HepG2 (cell line): Measurements from ENCODE around the gene MED19. TPM values are rescaled to one million over a fixed set of nuclear protein-coding genes. Genes with fewer than 3 reads are reported as not detected.
A peak's percentile ranks its signal among the peaks of the same experiment; 100 is the strongest.

Source experiments
- ATAC-seq: fragments of 200-7000 bp; cut with Tn5 transposase; 3 replicates; pipeline ENCODE4 v1.9.1; 2020; ENCODE audit warnings: mild to moderate bottlenecking, moderate library complexity
- BruUV-seq: library from RNA; stranded (reverse); fragments of 400-500 nt; replicated peaks from 2 replicates; lab custom pipeline; 2021; lab: Mats Ljungman, UMichigan
- CTCF ChIA-PET: fragments of 300-600 bp; formaldehyde crosslinking; extraction: SDS; loops from one replicate; lab custom pipeline; 2021; ENCODE audit warnings: low total read pairs, inconsistent platforms, low intra/inter-chr PET ratio; lab: Yijun Ruan, JAX
- POLR2A ChIA-PET: fragments of 350-600 bp; sonication (Branson Sonifier 250); formaldehyde crosslinking; loops from one replicate; lab custom pipeline; 2020; ENCODE audit warnings: antibody characterized with exemption, inconsistent platforms; lab: Yijun Ruan, JAX
- DNase-seq: peaks from one replicate; pipeline ENCODE4 v3.0.0-alpha.2; 2015; ENCODE audit warnings: low spot score
- FAIRE-seq: peaks from 3 replicates; lab custom pipeline; 2011; peaks lifted over from hg19 to GRCh38; lab: Jason Lieb, UNC
- H2AFZ ChIP-seq: one replicate; pipeline ENCODE4 v1.6.1; 2011; ENCODE audit warnings: low read length, inconsistent platforms
- H3K27ac ChIP-seq: fragments of 300-600 bp; 3 replicates; pipeline ENCODE4 v1.8.0; 2011; ENCODE audit warnings: mixed run types, mild to moderate bottlenecking, mixed read lengths, low read length, inconsistent platforms; ENCODE audit not compliant: insufficient read depth; ENCODE audit errors: extremely low read length
- H3K27me3 ChIP-seq, 2 experiments: fragments of 200-600 bp in 1 of 2; 2 replicates in 1 of 2; 3 replicates in 1 of 2; pipeline versions ENCODE4 v1.6.0 to v1.8.0; 2011; ENCODE audit warnings: low read length in 2 of 2, mild to moderate bottlenecking in 2 of 2, moderate library complexity in 2 of 2, inconsistent platforms in 1 of 2; ENCODE audit not compliant: insufficient read depth in 2 of 2, control insufficient read depth in 1 of 2
- H3K36me3 ChIP-seq, 2 experiments: fragments of 200-600 bp in 1 of 2; replicated peaks in 1 of 2; 2 replicates in 1 of 2; 3 replicates in 1 of 2; pipeline versions ENCODE4 v1.5.1 to v1.8.0; 2011; ENCODE audit warnings: low read length in 2 of 2, inconsistent platforms in 1 of 2; ENCODE audit not compliant: insufficient read depth in 2 of 2, control insufficient read depth in 1 of 2
- H3K4me1 ChIP-seq: 2 replicates; pipeline ENCODE4 v1.5.1; 2012; ENCODE audit warnings: low read length, inconsistent platforms; ENCODE audit not compliant: insufficient read depth
- H3K4me2 ChIP-seq: 2 replicates; pipeline ENCODE4 v1.6.0; 2011; ENCODE audit warnings: low read depth, low read length, inconsistent platforms
- H3K4me3 ChIP-seq, 3 experiments: fragments of 200-600 bp in 1 of 3; sonication (generic), shearing (Covaris generic) in 1 of 3; replicated peaks in 1 of 3; 2 replicates each; pipeline ENCODE4 v1.5.1; 2011 to 2016; ENCODE audit warnings: low read length in 3 of 3, inconsistent platforms in 2 of 3, low read depth in 2 of 3, mild to moderate bottlenecking in 2 of 3, control low read depth in 1 of 3, mixed read lengths in 1 of 3; ENCODE audit not compliant: insufficient read depth in 1 of 3
- H3K79me2 ChIP-seq: one replicate; pipeline ENCODE4 v1.6.1; 2011; ENCODE audit warnings: low read length, inconsistent platforms; ENCODE audit not compliant: insufficient read depth
- H3K9ac ChIP-seq: 2 replicates; pipeline ENCODE4 v1.6.0; 2011; ENCODE audit warnings: mild to moderate bottlenecking, low read depth, low read length, inconsistent platforms; ENCODE audit not compliant: insufficient read depth
- H3K9me3 ChIP-seq: 2 replicates; pipeline ENCODE4 v1.5.1; 2012; ENCODE audit warnings: mild to moderate bottlenecking, low read length
- H4K20me1 ChIP-seq: 2 replicates; pipeline ENCODE4 v1.6.0; 2011; ENCODE audit warnings: inconsistent platforms, mild to moderate bottlenecking, low read length, moderate library complexity; ENCODE audit not compliant: insufficient read depth
- ETV5 ChIP-seq: IDR thresholded peaks from 2 replicates; pipeline ENCODE4 v1.6.1; 2018; ENCODE audit warnings: missing biosample characterization, missing genetic modification reagents, inconsistent platforms, borderline replicate concordance
- HNRNPK ChIP-seq: fragments of 200-400 bp; formaldehyde crosslinking; IDR thresholded peaks from 2 replicates; pipeline ENCODE4 v1.6.1; 2018; ENCODE audit warnings: low read length, low read depth, moderate library complexity, mild to moderate bottlenecking; ENCODE audit not compliant: poor library complexity, severe bottlenecking
- JDP2 ChIP-seq: sonication (generic); formaldehyde crosslinking; IDR thresholded peaks from 2 replicates; pipeline ENCODE4 v1.8.1; 2022; ENCODE audit warnings: missing genetic modification reagents, borderline replicate concordance
- KDM1A ChIP-seq: IDR thresholded peaks from 2 replicates; pipeline ENCODE4 v1.6.1; 2016; ENCODE audit warnings: missing compliant biosample characterization
- KDM4B ChIP-seq: sonication (generic); formaldehyde crosslinking; IDR thresholded peaks from 2 replicates; pipeline ENCODE4 v1.4.0; 2020; ENCODE audit warnings: missing genetic modification reagents
- NFIC ChIP-seq: IDR thresholded peaks from 2 replicates; pipeline ENCODE4 v1.6.1; 2012; ENCODE audit warnings: mild to moderate bottlenecking, low read length, inconsistent platforms
- PITX1 ChIP-seq: sonication (generic); formaldehyde crosslinking; IDR thresholded peaks from 2 replicates; pipeline ENCODE4 v1.5.1; 2020; ENCODE audit warnings: mild to moderate bottlenecking, missing genetic modification reagents
- ZNF616 ChIP-seq: sonication (generic); formaldehyde crosslinking; IDR thresholded peaks from 2 replicates; pipeline ENCODE4 v1.5.0; 2020; ENCODE audit warnings: low read depth, mild to moderate bottlenecking, missing genetic modification reagents
- ZZZ3 ChIP-seq: sonication (generic); formaldehyde crosslinking; IDR thresholded peaks from 2 replicates; pipeline ENCODE4 v1.4.0; 2020; ENCODE audit warnings: missing genetic modification reagents, mild to moderate bottlenecking, borderline replicate concordance
- WGBS: methylation state at CpG from one replicate; pipeline ENCODE4 v1.1.6; 2017; ENCODE audit warnings: low lambda C conversion rate; 5-methylcytosine and 5-hydroxymethylcytosine counted together
- in situ Hi-C: cut with HindIII; loops from 2 replicates; pipeline ENCODE4 v1.10.0; 2017; ENCODE audit warnings: low pct_unique_long_range_greater_than_20kb; ENCODE audit not compliant: extremely low pct_ligation_motif_present
- intact Hi-C: fragments of 100-400 bp; cut with micrococcal nuclease; formaldehyde crosslinking; loops from one replicate; pipeline ENCODE4 v1.10.0; 2022; ENCODE audit not compliant: unreplicated experiment
- polyA plus RNA-seq, 8 experiments: library from polyadenylated mRNA; depleted of rRNA in 3 of 8; stranded (reverse) in 7 of 8; unstranded in 1 of 8; fragments of >200 nt; fragmentation: Illumina TruSeq in 4 of 8; extraction: Trizol in 4 of 8; gene quantifications; 2 replicates each; pipeline versions ENCODE4 v1.2.1 to v1.2.3, GENCODE V29; 2011 to 2016; ENCODE audit warnings: low read depth in 4 of 8, missing spikeins in 1 of 8, mixed read lengths in 1 of 8; ENCODE audit not compliant: insufficient read depth in 1 of 8
- total RNA-seq, 5 experiments: library from RNA; depleted of rRNA; stranded (reverse); fragments of >200 nt; fragmentation: Illumina TruSeq; extraction: Trizol; gene quantifications; 2 replicates each; pipeline ENCODE4 v1.2.3, GENCODE V29; 2016; ENCODE audit warnings: low read depth in 1 of 5
- TF ChIP-seq, protein P1 (sequence below): sonication (generic); formaldehyde crosslinking; IDR thresholded peaks from 2 replicates; pipeline ENCODE4 v1.4.0; 2020; ENCODE audit warnings: missing genetic modification reagents, borderline replicate concordance
- TF ChIP-seq, protein P2 (sequence below): sonication (generic); formaldehyde crosslinking; IDR thresholded peaks from 2 replicates; pipeline ENCODE4 v1.5.0; 2020; ENCODE audit warnings: missing genetic modification reagents
- TF ChIP-seq, protein P3 (sequence below): fragments of 450-650 bp; IDR thresholded peaks from 2 replicates; pipeline ENCODE4 v1.6.1; 2017; ENCODE audit warnings: mild to moderate bottlenecking
- TF ChIP-seq, protein P4 (sequence below): sonication (generic); formaldehyde crosslinking; IDR thresholded peaks from 2 replicates; pipeline ENCODE4 v1.9.0; 2022; ENCODE audit warnings: low read depth, missing genetic modification reagents

MED19 gene
- total and polyA plus RNA-seq, 2 of the 13 experiments (the other 11 are each of a cell fraction or from before 2014, with no cell fraction given): 12.9 to 13.8 TPM

DNA sequence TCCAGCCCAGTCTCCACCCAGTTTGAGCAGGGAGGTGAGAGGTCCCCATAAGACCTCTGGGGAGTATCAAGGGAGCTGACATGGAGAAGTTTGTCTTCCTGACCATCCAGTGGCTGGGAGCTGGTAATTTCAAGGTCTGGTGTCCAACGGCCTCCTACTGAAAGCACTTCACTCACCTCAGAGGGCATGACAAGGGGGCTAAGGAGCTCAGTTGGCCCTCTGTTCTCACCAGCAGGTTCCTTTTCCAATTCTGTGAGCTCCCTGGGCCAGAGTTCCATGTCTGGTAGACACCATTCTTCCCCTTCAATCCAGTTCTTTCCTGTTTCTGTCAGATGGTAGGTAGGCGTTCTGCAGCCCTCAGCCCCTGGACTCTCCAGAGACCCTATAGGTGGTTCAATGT is 32.3 kb upstream of the MED19 start (continued):
- TF ChIP-seq, protein P1, sequence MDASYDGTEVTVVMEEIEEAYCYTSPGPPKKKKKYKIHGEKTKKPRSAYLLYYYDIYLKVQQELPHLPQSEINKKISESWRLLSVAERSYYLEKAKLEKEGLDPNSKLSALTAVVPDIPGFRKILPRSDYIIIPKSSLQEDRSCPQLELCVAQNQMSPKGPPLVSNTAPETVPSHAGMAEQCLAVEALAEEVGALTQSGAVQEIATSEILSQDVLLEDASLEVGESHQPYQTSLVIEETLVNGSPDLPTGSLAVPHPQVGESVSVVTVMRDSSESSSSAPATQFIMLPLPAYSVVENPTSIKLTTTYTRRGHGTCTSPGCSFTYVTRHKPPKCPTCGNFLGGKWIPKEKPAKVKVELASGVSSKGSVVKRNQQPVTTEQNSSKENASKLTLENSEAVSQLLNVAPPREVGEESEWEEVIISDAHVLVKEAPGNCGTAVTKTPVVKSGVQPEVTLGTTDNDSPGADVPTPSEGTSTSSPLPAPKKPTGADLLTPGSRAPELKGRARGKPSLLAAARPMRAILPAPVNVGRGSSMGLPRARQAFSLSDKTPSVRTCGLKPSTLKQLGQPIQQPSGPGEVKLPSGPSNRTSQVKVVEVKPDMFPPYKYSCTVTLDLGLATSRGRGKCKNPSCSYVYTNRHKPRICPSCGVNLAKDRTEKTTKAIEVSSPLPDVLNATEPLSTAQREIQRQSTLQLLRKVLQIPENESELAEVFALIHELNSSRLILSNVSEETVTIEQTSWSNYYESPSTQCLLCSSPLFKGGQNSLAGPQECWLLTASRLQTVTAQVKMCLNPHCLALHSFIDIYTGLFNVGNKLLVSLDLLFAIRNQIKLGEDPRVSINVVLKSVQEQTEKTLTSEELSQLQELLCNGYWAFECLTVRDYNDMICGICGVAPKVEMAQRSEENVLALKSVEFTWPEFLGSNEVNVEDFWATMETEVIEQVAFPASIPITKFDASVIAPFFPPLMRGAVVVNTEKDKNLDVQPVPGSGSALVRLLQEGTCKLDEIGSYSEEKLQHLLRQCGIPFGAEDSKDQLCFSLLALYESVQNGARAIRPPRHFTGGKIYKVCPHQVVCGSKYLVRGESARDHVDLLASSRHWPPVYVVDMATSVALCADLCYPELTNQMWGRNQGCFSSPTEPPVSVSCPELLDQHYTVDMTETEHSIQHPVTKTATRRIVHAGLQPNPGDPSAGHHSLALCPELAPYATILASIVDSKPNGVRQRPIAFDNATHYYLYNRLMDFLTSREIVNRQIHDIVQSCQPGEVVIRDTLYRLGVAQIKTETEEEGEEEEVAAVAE: no peak

DNA sequence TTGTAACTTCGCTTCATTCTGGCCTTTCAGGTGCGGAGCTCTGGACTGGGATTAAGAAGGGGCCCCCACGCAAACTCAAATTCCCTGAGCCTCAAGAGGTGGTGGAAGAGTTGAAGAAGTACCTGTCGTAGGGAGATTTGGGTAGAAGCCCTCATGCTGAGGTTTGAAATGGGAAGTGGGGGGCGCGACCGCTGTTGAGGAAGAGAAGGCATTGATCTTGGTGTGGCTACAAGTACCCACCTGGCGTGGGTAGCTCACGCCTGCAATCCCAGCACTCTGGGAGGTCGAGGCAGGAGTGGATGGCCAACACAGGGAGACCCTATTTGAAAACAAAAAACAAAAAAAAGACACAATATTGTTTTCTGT is 30.1 kb upstream of the MED19 start:
- Histone ChIP-seq H3K9ac (peak overlapping the region; percentile 85), H3K4me3 (peak overlapping the region; percentile 58 to 78 (median 78)), H3K4me1 (peaks cover 7% of the 10 kb centered on the region; the same call in 1 of the 2 replicates), H4K20me1 (no peaks in the 10 kb centered on the region), H3K79me2 (peaks cover 12% of the 10 kb centered on the region), H3K27ac (peak overlapping the region; percentile 80), H3K36me3 (peaks cover 12 to 71% of the 10 kb centered on the region in 2 experiments), H3K27me3 (no peaks in the 10 kb centered on the region), H2AFZ (no peak overlapping the region), H3K4me2 (peak overlapping the region; percentile 62), H3K9me3 (no peaks in the 10 kb centered on the region)
- DNase-seq (no peak), FAIRE-seq (no peak), ATAC-seq (no peak)
- ChIA-PET CTCF (no interaction called here), POLR2A (interaction anchor here (0.6 to 2.7 kb wide), 6 partner anchors 9 to 58 kb away, joined by 3 to 18 read pairs (median 12); partner anchors contain the start of genes BTBD18, CTNND1, MED19 and TMX2)
- no peak for TF ChIP-seq KDM4B
- TF ChIP-seq ETV5 (CRISPR knock-in tag): no peak
- no peak for TF ChIP-seq ZZZ3 (CRISPR knock-in tag)
- TF ChIP-seq, protein P2, sequence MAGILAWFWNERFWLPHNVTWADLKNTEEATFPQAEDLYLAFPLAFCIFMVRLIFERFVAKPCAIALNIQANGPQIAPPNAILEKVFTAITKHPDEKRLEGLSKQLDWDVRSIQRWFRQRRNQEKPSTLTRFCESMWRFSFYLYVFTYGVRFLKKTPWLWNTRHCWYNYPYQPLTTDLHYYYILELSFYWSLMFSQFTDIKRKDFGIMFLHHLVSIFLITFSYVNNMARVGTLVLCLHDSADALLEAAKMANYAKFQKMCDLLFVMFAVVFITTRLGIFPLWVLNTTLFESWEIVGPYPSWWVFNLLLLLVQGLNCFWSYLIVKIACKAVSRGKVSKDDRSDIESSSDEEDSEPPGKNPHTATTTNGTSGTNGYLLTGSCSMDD (CRISPR knock-in tag): no peak
- TF ChIP-seq HNRNPK: no peak
- TF ChIP-seq PITX1: no peak
- no peak for TF ChIP-seq ZNF616 (CRISPR knock-in tag)
- TF ChIP-seq, protein P3, sequence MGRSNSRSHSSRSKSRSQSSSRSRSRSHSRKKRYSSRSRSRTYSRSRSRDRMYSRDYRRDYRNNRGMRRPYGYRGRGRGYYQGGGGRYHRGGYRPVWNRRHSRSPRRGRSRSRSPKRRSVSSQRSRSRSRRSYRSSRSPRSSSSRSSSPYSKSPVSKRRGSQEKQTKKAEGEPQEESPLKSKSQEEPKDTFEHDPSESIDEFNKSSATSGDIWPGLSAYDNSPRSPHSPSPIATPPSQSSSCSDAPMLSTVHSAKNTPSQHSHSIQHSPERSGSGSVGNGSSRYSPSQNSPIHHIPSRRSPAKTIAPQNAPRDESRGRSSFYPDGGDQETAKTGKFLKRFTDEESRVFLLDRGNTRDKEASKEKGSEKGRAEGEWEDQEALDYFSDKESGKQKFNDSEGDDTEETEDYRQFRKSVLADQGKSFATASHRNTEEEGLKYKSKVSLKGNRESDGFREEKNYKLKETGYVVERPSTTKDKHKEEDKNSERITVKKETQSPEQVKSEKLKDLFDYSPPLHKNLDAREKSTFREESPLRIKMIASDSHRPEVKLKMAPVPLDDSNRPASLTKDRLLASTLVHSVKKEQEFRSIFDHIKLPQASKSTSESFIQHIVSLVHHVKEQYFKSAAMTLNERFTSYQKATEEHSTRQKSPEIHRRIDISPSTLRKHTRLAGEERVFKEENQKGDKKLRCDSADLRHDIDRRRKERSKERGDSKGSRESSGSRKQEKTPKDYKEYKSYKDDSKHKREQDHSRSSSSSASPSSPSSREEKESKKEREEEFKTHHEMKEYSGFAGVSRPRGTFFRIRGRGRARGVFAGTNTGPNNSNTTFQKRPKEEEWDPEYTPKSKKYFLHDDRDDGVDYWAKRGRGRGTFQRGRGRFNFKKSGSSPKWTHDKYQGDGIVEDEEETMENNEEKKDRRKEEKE: no peak
- no peak for TF ChIP-seq KDM1A (CRISPR knock-in tag)
- TF ChIP-seq JDP2 (CRISPR knock-in tag): no peak
- no peak for TF ChIP-seq NFIC
- TF ChIP-seq, protein P4, sequence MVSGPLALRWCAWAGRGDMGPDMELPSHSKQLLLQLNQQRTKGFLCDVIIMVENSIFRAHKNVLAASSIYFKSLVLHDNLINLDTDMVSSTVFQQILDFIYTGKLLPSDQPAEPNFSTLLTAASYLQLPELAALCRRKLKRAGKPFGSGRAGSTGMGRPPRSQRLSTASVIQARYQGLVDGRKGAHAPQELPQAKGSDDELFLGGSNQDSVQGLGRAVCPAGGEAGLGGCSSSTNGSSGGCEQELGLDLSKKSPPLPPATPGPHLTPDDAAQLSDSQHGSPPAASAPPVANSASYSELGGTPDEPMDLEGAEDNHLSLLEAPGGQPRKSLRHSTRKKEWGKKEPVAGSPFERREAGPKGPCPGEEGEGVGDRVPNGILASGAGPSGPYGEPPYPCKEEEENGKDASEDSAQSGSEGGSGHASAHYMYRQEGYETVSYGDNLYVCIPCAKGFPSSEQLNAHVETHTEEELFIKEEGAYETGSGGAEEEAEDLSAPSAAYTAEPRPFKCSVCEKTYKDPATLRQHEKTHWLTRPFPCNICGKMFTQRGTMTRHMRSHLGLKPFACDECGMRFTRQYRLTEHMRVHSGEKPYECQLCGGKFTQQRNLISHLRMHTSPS (CRISPR knock-in tag): no peak
- BruUV-seq: TSS peak; percentile 55
- WGBS: 64% methylated on average over 10 of the region's 10 CpGs
- in situ Hi-C loops: loop anchor here (10.0 kb wide), 1 partner anchor 773 kb away; no protein-coding TSS in a partner anchor
- intact Hi-C loops: no loop called here
